PC-9 (cell line): Measurements from ENCODE around the gene FAM193A. TPM values are rescaled to one million over a fixed set of nuclear protein-coding genes. Genes with fewer than 3 reads are reported as not detected.

Experiments
- BruUV-seq: library from RNA; stranded (reverse); fragments of 400-500 nt; replicated peaks from 2 replicates; lab custom pipeline; 2021; lab: Mats Ljungman, UMichigan
- CTCF ChIA-PET: fragments of 300-600 bp; sonication (Branson Sonifier 250); formaldehyde crosslinking; loops from one replicate; lab custom pipeline; 2022; ENCODE audit warnings: antibody characterized with exemption; lab: Charles Lee
- POLR2A ChIA-PET: fragments of 300-600 bp; sonication (Branson Sonifier 250); formaldehyde crosslinking; loops from one replicate; lab custom pipeline; 2022; ENCODE audit warnings: antibody characterized with exemption; ENCODE audit not compliant: unreplicated experiment; lab: Charles Lee
- DNase-seq, 2 experiments: peaks; one replicate each; pipeline versions ENCODE4 v3.0.0 to v3.0.0-alpha.2; 2015 to 2022; ENCODE audit warnings: mixed read lengths in 1 of 2
- H2AFZ ChIP-seq: fragments of 200-600 bp; sonication (generic); 2 replicates; pipeline ENCODE4 v1.8.1; 2017; ENCODE audit warnings: antibody characterized with exemption
- H3F3A ChIP-seq: fragments of 200-600 bp; sonication (generic); 2 replicates; pipeline ENCODE4 v1.8.1; 2017; ENCODE audit warnings: antibody characterized with exemption, mild to moderate bottlenecking, low read depth; ENCODE audit not compliant: insufficient read depth
- H3K27ac ChIP-seq: fragments of 200-600 bp; sonication (generic); 2 replicates; pipeline ENCODE4 v1.6.1; 2016; ENCODE audit warnings: mixed run types
- H3K27me3 ChIP-seq: fragments of 200-600 bp; sonication (generic); 2 replicates; pipeline ENCODE4 v1.6.1; 2016; ENCODE audit warnings: low read depth, mixed run types; ENCODE audit not compliant: insufficient read depth
- H3K36me3 ChIP-seq: fragments of 200-600 bp; sonication (generic); 2 replicates; pipeline ENCODE4 v1.6.1; 2016; ENCODE audit warnings: low read depth, mixed run types
- H3K4me1 ChIP-seq: fragments of 200-600 bp; sonication (generic); replicated peaks from 2 replicates; pipeline ENCODE4 v1.6.1; 2016; ENCODE audit warnings: mixed run types; ENCODE audit not compliant: insufficient read depth
- H3K4me2 ChIP-seq: fragments of 200-600 bp; sonication (generic); 2 replicates; pipeline ENCODE4 v1.6.1; 2017; ENCODE audit warnings: mixed run types
- H3K4me3 ChIP-seq: fragments of 200-600 bp; sonication (generic); 2 replicates; pipeline ENCODE4 v1.6.1; 2016; ENCODE audit warnings: mixed run types
- H3K79me2 ChIP-seq: fragments of 200-600 bp; sonication (generic); 2 replicates; pipeline ENCODE4 v1.6.1; 2017; ENCODE audit warnings: low read depth, mixed run types
- H3K9me2 ChIP-seq: fragments of 200-600 bp; sonication (generic); 2 replicates; pipeline ENCODE4 v1.8.1; 2017; ENCODE audit warnings: mild to moderate bottlenecking; ENCODE audit not compliant: insufficient read depth
- H3K9me3 ChIP-seq: fragments of 200-600 bp; sonication (generic); 2 replicates; pipeline ENCODE4 v1.8.1; 2016; ENCODE audit warnings: low read depth; ENCODE audit not compliant: insufficient read depth
- H4K20me1 ChIP-seq: fragments of 200-600 bp; sonication (generic); 2 replicates; pipeline ENCODE4 v1.8.1; 2017; ENCODE audit not compliant: insufficient read depth
- CTCF ChIP-seq: fragments of 200-600 bp; sonication (generic); conservative IDR thresholded peaks from 2 replicates; pipeline ENCODE4 v1.6.1; 2017; ENCODE audit warnings: mixed run types, antibody characterized with exemption, mild to moderate bottlenecking, moderate library complexity
- EZH2 ChIP-seq: fragments of 200-600 bp; sonication (generic); IDR thresholded peaks from 2 replicates; pipeline ENCODE4 v1.8.0; 2017; ENCODE audit warnings: antibody characterized with exemption, low read depth
- intact Hi-C: fragments of 100-400 bp; cut with micrococcal nuclease; formaldehyde crosslinking; loops from one replicate; pipeline ENCODE4 v1.10.0; 2022; ENCODE audit not compliant: unreplicated experiment
- total RNA-seq: library from RNA; stranded (reverse); gene quantifications from 2 replicates; pipeline ENCODE4 v1.2.3, GENCODE V29; 2021

FAM193A gene
- total RNA-seq, 1 experiment from 2014 or later, result 23.4 TPM

DNA sequence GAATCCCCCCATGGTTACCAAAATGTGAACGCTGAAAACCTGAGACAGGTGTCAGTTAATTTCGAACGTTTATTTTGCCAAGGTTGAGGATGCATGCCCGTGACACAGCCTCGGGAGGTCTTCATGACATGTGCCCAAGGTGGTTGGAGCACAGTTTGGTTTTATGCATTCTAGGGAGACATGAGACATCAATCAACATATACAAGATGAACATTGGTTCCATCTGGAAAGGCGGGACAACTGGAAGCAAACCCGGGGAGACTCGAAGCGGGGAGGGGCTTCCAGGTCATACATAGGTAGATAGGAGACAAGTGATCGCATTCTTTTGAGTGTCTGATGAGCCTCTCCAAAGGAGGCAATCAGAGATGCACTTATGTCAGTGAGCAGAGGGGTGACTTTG, 245.5 kb downstream of the FAM193A start:
- TF ChIP-seq CTCF (no peak), EZH2 (no peak)
- BruUV-seq, result no TSS peak
- intact Hi-C loops, result no loop called here
- H4K20me1 ChIP-seq, result no peaks in the 10 kb centered on the region
- H3K9me2 ChIP-seq, result no peaks in the 10 kb centered on the region
- no peak overlapping the region for H3K4me3 ChIP-seq
- no peak overlapping the region for H2AFZ ChIP-seq
- no peak overlapping the region for H3K4me2 ChIP-seq
- H3K27ac ChIP-seq, result no peak overlapping the region
- no peaks in the 10 kb centered on the region for H3K36me3 ChIP-seq
- H3K79me2 ChIP-seq, result no peaks in the 10 kb centered on the region
- no peak for DNase-seq
- no peaks in the 10 kb centered on the region for H3F3A ChIP-seq
- H3K4me1 ChIP-seq, result no peaks in the 10 kb centered on the region
- ChIA-PET CTCF (no interaction called here), POLR2A (no interaction called here)
- H3K27me3 ChIP-seq, result no peaks in the 10 kb centered on the region
- no peaks in the 10 kb centered on the region for H3K9me3 ChIP-seq

Other genes with a start within 250 kb of the FAM193A start
- gene ZFYVE28, start 118.0 kb upstream of the FAM193A start, total RNA-seq, result 12.9 and 13.6 TPM in 2 replicates
- gene CFAP99, start 117.7 kb upstream of the FAM193A start, total RNA-seq, result 0.48 and 0.85 TPM in 2 replicates
- gene RNF4, start 67.5 kb upstream of the FAM193A start, total RNA-seq, result 63.5 and 95.4 TPM in 2 replicates
- gene TNIP2, start 219.7 kb downstream of the FAM193A start, total RNA-seq, result 37.1 and 44.8 TPM in 2 replicates